Neural cell (in vitro differentiated cells): Measurements from ENCODE around the gene PAPOLA. TPM values are rescaled to one million over a fixed set of nuclear protein-coding genes. Genes with fewer than 3 reads are reported as not detected.

Source experiments
- H2AFZ ChIP-seq: fragments of 200-600, 300-800 bp; sonication (generic), shearing (Covaris generic); 2 replicates; pipeline ENCODE4 v1.6.0; 2014; ENCODE audit warnings: low read depth, mild to moderate bottlenecking, antibody characterized with exemption, low read length, moderate library complexity
- H3F3A ChIP-seq: fragments of 200-600 bp; shearing (Covaris generic); 2 replicates; pipeline ENCODE4 v1.6.1; 2016; ENCODE audit warnings: mild to moderate bottlenecking, moderate library complexity, mixed read lengths, antibody characterized with exemption, low read length; ENCODE audit not compliant: insufficient read depth, poor library complexity, severe bottlenecking
- H3K27ac ChIP-seq: fragments of 200-600, 300-800 bp; sonication (generic), shearing (Covaris generic); 2 replicates; pipeline ENCODE4 v1.5.1; 2014; ENCODE audit warnings: mild to moderate bottlenecking, low read length, moderate library complexity
- H3K27me3 ChIP-seq: fragments of 300-800, 200-600 bp; sonication (generic), shearing (Covaris generic); 2 replicates; pipeline ENCODE4 v1.6.0; 2014; ENCODE audit warnings: mild to moderate bottlenecking, low read depth, low read length, moderate library complexity; ENCODE audit not compliant: insufficient read depth
- H3K36me3 ChIP-seq: fragments of 300-800, 200-600 bp; sonication (generic), shearing (Covaris generic); 2 replicates; pipeline ENCODE4 v1.5.1; 2014; ENCODE audit warnings: mild to moderate bottlenecking, antibody characterized with exemption, low read length, moderate library complexity; ENCODE audit not compliant: insufficient read depth
- H3K4me2 ChIP-seq: fragments of 300-800, 200-600 bp; sonication (generic), shearing (Covaris generic); 2 replicates; pipeline ENCODE4 v1.6.0; 2014; ENCODE audit warnings: mild to moderate bottlenecking, low read length
- H3K4me3 ChIP-seq: fragments of 300-800, 200-600 bp; sonication (generic), shearing (Covaris generic); 2 replicates; pipeline ENCODE4 v1.5.1; 2014; ENCODE audit warnings: mild to moderate bottlenecking, low read length, moderate library complexity
- H3K79me2 ChIP-seq: fragments of 200-600 bp; shearing (Covaris generic); replicated peaks from 2 replicates; pipeline ENCODE4 v1.6.0; 2014; ENCODE audit warnings: mild to moderate bottlenecking, low read length, moderate library complexity; ENCODE audit not compliant: insufficient read depth
- H3K9ac ChIP-seq: fragments of 300-800, 200-600 bp; sonication (generic), shearing (Covaris generic); 2 replicates; pipeline ENCODE4 v1.6.1; 2016; ENCODE audit warnings: mild to moderate bottlenecking, low read length, mixed read lengths
- H3K9me2 ChIP-seq: fragments of 200-600 bp; shearing (Covaris generic); 2 replicates; pipeline ENCODE4 v1.6.1; 2016; ENCODE audit warnings: mild to moderate bottlenecking, low read length, mixed read lengths; ENCODE audit not compliant: insufficient read depth
- H3K9me3 ChIP-seq: fragments of 200-600, 300-800 bp; sonication (generic), shearing (Covaris generic); 2 replicates; pipeline ENCODE4 v1.6.1; 2016; ENCODE audit warnings: mild to moderate bottlenecking, mixed run types, low read length, moderate library complexity, mixed read lengths
- H4K20me1 ChIP-seq: fragments of 200-600 bp; shearing (Covaris generic); 2 replicates; pipeline ENCODE4 v1.6.1; 2016; ENCODE audit warnings: mild to moderate bottlenecking, mixed run types; ENCODE audit not compliant: insufficient read depth
- EP300 ChIP-seq: fragments of 450-650 bp; conservative IDR thresholded peaks from 2 replicates; pipeline ENCODE4 v1.6.1; 2014; ENCODE audit warnings: antibody characterized with exemption, mild to moderate bottlenecking, moderate library complexity; ENCODE audit not compliant: poor library complexity, severe bottlenecking
- EZH2 ChIP-seq: fragments of 200-600, 300-800 bp; shearing (Covaris generic), sonication (generic); IDR thresholded peaks from 2 replicates; pipeline ENCODE4 v1.6.1; 2014; ENCODE audit warnings: antibody characterized with exemption, low read length, borderline replicate concordance, mild to moderate bottlenecking; ENCODE audit not compliant: insufficient read depth, poor library complexity, severe bottlenecking
- MXI1 ChIP-seq: fragments of 450-650 bp; conservative IDR thresholded peaks from 2 replicates; pipeline ENCODE4 v1.6.1; 2014; ENCODE audit warnings: antibody characterized with exemption, mild to moderate bottlenecking; ENCODE audit not compliant: poor library complexity, severe bottlenecking
- POLR2AphosphoS5 ChIP-seq: IDR thresholded peaks from 2 replicates; pipeline ENCODE4 v1.6.1; 2012
- RAD21 ChIP-seq: fragments of 450-650 bp; conservative IDR thresholded peaks from 2 replicates; pipeline ENCODE4 v1.6.1; 2014; ENCODE audit warnings: antibody characterized with exemption, mild to moderate bottlenecking, moderate library complexity
- REST ChIP-seq: IDR thresholded peaks from 2 replicates; pipeline ENCODE4 v1.6.1; 2012; ENCODE audit warnings: borderline replicate concordance
- SMC3 ChIP-seq: fragments of 450-650 bp; conservative IDR thresholded peaks from 2 replicates; pipeline ENCODE4 v1.6.1; 2014; ENCODE audit warnings: antibody characterized with exemption, mild to moderate bottlenecking, moderate library complexity; ENCODE audit not compliant: poor library complexity
- TAF1 ChIP-seq: IDR thresholded peaks from 2 replicates; pipeline ENCODE4 v1.6.1; 2012; ENCODE audit warnings: low read depth
- polyA plus RNA-seq: library from polyadenylated mRNA; depleted of rRNA; stranded (reverse); fragments of >200 nt; gene quantifications from 2 replicates; pipeline ENCODE4 v1.2.3, GENCODE V29; 2014
- TF ChIP-seq, protein P1 (sequence below): fragments of 450-650 bp; IDR thresholded peaks from 2 replicates; pipeline ENCODE4 v1.5.1; 2014; ENCODE audit warnings: antibody characterized with exemption, mild to moderate bottlenecking, moderate library complexity; ENCODE audit not compliant: poor library complexity, severe bottlenecking

The PAPOLA gene
- polyA plus RNA-seq, 1 donor from 2014 or later: 150 TPM

DNA sequence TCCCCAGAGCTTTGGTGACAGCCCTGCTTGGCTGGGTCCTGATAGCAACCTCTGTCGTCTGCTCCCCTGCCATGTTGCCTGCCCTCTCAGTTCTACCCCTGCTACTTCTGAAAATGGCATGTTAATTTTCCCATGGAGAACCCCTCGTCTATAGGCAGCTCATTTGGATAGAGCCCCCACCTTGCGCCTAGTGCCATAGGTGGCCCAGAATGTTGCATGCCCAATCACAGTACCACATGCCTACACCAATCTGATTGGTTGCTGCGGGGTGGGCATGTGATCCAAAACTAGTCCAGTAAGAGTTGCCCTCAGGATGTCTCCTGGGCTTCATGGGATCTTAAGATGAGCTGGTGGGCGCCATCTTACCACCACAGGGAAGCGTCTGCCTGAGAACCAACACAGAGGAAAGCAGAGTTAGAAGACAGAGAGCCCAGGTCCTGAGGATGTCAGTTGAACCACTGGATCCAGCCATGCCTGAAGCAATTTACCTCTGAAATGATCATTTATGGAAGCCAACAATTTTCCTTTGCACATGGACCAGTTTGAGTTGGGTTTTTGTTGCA, 85.7 kb downstream of the PAPOLA start:
- no peaks in the 10 kb centered on the region for H4K20me1 ChIP-seq
- no peak overlapping the region for H3K4me3 ChIP-seq
- H3K9ac ChIP-seq: no peak overlapping the region
- no peak for TF ChIP-seq RAD21
- no peaks in the 10 kb centered on the region for H3K9me3 ChIP-seq
- no peak overlapping the region for H2AFZ ChIP-seq
- H3K79me2 ChIP-seq: no peaks in the 10 kb centered on the region
- H3K27me3 ChIP-seq: no peaks in the 10 kb centered on the region
- H3K27ac ChIP-seq: no peak overlapping the region
- H3F3A ChIP-seq: no peaks in the 10 kb centered on the region
- no peaks in the 10 kb centered on the region for H3K9me2 ChIP-seq
- H3K4me2 ChIP-seq: no peak overlapping the region
- no peaks in the 10 kb centered on the region for H3K36me3 ChIP-seq

- Histone ChIP-seq H3K36me3 (no peaks in the 10 kb centered on the region), H3K9me3 (no peaks in the 10 kb centered on the region), H3K4me2 (no peak overlapping the region), H2AFZ (no peak overlapping the region), H3K9me2 (no peaks in the 10 kb centered on the region), H4K20me1 (no peaks in the 10 kb centered on the region), H3K4me3 (no peak overlapping the region), H3K79me2 (no peaks in the 10 kb centered on the region), H3K27ac (no peak overlapping the region), H3K9ac (no peak overlapping the region), H3F3A (no peaks in the 10 kb centered on the region), H3K27me3 (no peaks in the 10 kb centered on the region)
- no peak for TF ChIP-seq POLR2AphosphoS5
Measured at GRCh38 chr14:96588410-96589257, 86.5 kb downstream of the PAPOLA start.

DNA sequence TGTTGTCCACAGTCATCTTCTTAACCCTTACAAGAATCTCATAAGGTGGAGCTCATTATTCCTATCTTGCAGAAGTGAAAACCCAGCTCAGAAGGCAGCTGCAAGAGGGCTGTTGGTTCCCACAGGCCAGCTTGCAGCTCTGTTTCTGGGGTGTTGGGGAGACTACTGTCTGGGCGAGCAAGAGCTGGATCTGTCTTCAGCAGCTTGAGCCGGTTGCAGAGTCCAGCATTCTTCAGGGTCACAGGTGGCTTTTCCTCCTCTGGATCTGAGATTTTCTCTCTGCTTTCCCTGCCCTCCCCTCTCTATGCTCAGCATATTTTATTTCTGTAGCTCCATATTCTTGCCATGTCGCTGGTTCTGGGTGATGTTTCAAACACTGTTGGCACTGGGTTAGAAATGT, 87.4 kb downstream of the PAPOLA start:
- Histone ChIP-seq H3K9me3 (no peaks in the 10 kb centered on the region), H3K27me3 (no peaks in the 10 kb centered on the region), H2AFZ (no peak overlapping the region), H3K4me3 (no peak overlapping the region), H4K20me1 (no peaks in the 10 kb centered on the region), H3K4me2 (no peak overlapping the region), H3K36me3 (no peaks in the 10 kb centered on the region), H3K27ac (no peak overlapping the region), H3K9ac (no peak overlapping the region), H3F3A (no peaks in the 10 kb centered on the region), H3K9me2 (no peaks in the 10 kb centered on the region), H3K79me2 (no peaks in the 10 kb centered on the region)
- no peak for TF ChIP-seq RAD21
- TF ChIP-seq, protein P1, sequence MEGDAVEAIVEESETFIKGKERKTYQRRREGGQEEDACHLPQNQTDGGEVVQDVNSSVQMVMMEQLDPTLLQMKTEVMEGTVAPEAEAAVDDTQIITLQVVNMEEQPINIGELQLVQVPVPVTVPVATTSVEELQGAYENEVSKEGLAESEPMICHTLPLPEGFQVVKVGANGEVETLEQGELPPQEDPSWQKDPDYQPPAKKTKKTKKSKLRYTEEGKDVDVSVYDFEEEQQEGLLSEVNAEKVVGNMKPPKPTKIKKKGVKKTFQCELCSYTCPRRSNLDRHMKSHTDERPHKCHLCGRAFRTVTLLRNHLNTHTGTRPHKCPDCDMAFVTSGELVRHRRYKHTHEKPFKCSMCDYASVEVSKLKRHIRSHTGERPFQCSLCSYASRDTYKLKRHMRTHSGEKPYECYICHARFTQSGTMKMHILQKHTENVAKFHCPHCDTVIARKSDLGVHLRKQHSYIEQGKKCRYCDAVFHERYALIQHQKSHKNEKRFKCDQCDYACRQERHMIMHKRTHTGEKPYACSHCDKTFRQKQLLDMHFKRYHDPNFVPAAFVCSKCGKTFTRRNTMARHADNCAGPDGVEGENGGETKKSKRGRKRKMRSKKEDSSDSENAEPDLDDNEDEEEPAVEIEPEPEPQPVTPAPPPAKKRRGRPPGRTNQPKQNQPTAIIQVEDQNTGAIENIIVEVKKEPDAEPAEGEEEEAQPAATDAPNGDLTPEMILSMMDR: no peak
- TF ChIP-seq SMC3: no peak
- TF ChIP-seq POLR2AphosphoS5: no peak
- no peak for TF ChIP-seq MXI1
- TF ChIP-seq EP300: no peak
- TF ChIP-seq REST: no peak
- no peak for TF ChIP-seq EZH2
- TF ChIP-seq TAF1: no peak
